Neural cell (in vitro differentiated cells): ENCODE results near the gene UNC5B. TPM values are rescaled to one million over a fixed set of nuclear protein-coding genes. Genes with fewer than 3 reads are reported as not detected.

Experiments used
- H2AFZ ChIP-seq: fragments of 200-600, 300-800 bp; sonication (generic), shearing (Covaris generic); 2 replicates; pipeline ENCODE4 v1.6.0; 2014; ENCODE audit warnings: low read depth, mild to moderate bottlenecking, antibody characterized with exemption, low read length, moderate library complexity
- H3F3A ChIP-seq: fragments of 200-600 bp; shearing (Covaris generic); 2 replicates; pipeline ENCODE4 v1.6.1; 2016; ENCODE audit warnings: mild to moderate bottlenecking, moderate library complexity, mixed read lengths, antibody characterized with exemption, low read length; ENCODE audit not compliant: insufficient read depth, poor library complexity, severe bottlenecking
- H3K27ac ChIP-seq: fragments of 200-600, 300-800 bp; sonication (generic), shearing (Covaris generic); 2 replicates; pipeline ENCODE4 v1.5.1; 2014; ENCODE audit warnings: mild to moderate bottlenecking, low read length, moderate library complexity
- H3K27me3 ChIP-seq: fragments of 300-800, 200-600 bp; sonication (generic), shearing (Covaris generic); 2 replicates; pipeline ENCODE4 v1.6.0; 2014; ENCODE audit warnings: mild to moderate bottlenecking, low read depth, low read length, moderate library complexity; ENCODE audit not compliant: insufficient read depth
- H3K36me3 ChIP-seq: fragments of 300-800, 200-600 bp; sonication (generic), shearing (Covaris generic); 2 replicates; pipeline ENCODE4 v1.5.1; 2014; ENCODE audit warnings: mild to moderate bottlenecking, antibody characterized with exemption, low read length, moderate library complexity; ENCODE audit not compliant: insufficient read depth
- H3K4me2 ChIP-seq: fragments of 300-800, 200-600 bp; sonication (generic), shearing (Covaris generic); 2 replicates; pipeline ENCODE4 v1.6.0; 2014; ENCODE audit warnings: mild to moderate bottlenecking, low read length
- H3K4me3 ChIP-seq: fragments of 300-800, 200-600 bp; sonication (generic), shearing (Covaris generic); 2 replicates; pipeline ENCODE4 v1.5.1; 2014; ENCODE audit warnings: mild to moderate bottlenecking, low read length, moderate library complexity
- H3K79me2 ChIP-seq: fragments of 200-600 bp; shearing (Covaris generic); replicated peaks from 2 replicates; pipeline ENCODE4 v1.6.0; 2014; ENCODE audit warnings: mild to moderate bottlenecking, low read length, moderate library complexity; ENCODE audit not compliant: insufficient read depth
- H3K9ac ChIP-seq: fragments of 300-800, 200-600 bp; sonication (generic), shearing (Covaris generic); 2 replicates; pipeline ENCODE4 v1.6.1; 2016; ENCODE audit warnings: mild to moderate bottlenecking, low read length, mixed read lengths
- H3K9me2 ChIP-seq: fragments of 200-600 bp; shearing (Covaris generic); 2 replicates; pipeline ENCODE4 v1.6.1; 2016; ENCODE audit warnings: mild to moderate bottlenecking, low read length, mixed read lengths; ENCODE audit not compliant: insufficient read depth
- H3K9me3 ChIP-seq: fragments of 200-600, 300-800 bp; sonication (generic), shearing (Covaris generic); 2 replicates; pipeline ENCODE4 v1.6.1; 2016; ENCODE audit warnings: mild to moderate bottlenecking, mixed run types, low read length, moderate library complexity, mixed read lengths
- H4K20me1 ChIP-seq: fragments of 200-600 bp; shearing (Covaris generic); 2 replicates; pipeline ENCODE4 v1.6.1; 2016; ENCODE audit warnings: mild to moderate bottlenecking, mixed run types; ENCODE audit not compliant: insufficient read depth
- EP300 ChIP-seq: fragments of 450-650 bp; conservative IDR thresholded peaks from 2 replicates; pipeline ENCODE4 v1.6.1; 2014; ENCODE audit warnings: antibody characterized with exemption, mild to moderate bottlenecking, moderate library complexity; ENCODE audit not compliant: poor library complexity, severe bottlenecking
- EZH2 ChIP-seq: fragments of 200-600, 300-800 bp; shearing (Covaris generic), sonication (generic); IDR thresholded peaks from 2 replicates; pipeline ENCODE4 v1.6.1; 2014; ENCODE audit warnings: antibody characterized with exemption, low read length, borderline replicate concordance, mild to moderate bottlenecking; ENCODE audit not compliant: insufficient read depth, poor library complexity, severe bottlenecking
- MXI1 ChIP-seq: fragments of 450-650 bp; conservative IDR thresholded peaks from 2 replicates; pipeline ENCODE4 v1.6.1; 2014; ENCODE audit warnings: antibody characterized with exemption, mild to moderate bottlenecking; ENCODE audit not compliant: poor library complexity, severe bottlenecking
- POLR2AphosphoS5 ChIP-seq: IDR thresholded peaks from 2 replicates; pipeline ENCODE4 v1.6.1; 2012
- RAD21 ChIP-seq: fragments of 450-650 bp; conservative IDR thresholded peaks from 2 replicates; pipeline ENCODE4 v1.6.1; 2014; ENCODE audit warnings: antibody characterized with exemption, mild to moderate bottlenecking, moderate library complexity
- REST ChIP-seq: IDR thresholded peaks from 2 replicates; pipeline ENCODE4 v1.6.1; 2012; ENCODE audit warnings: borderline replicate concordance
- SMC3 ChIP-seq: fragments of 450-650 bp; conservative IDR thresholded peaks from 2 replicates; pipeline ENCODE4 v1.6.1; 2014; ENCODE audit warnings: antibody characterized with exemption, mild to moderate bottlenecking, moderate library complexity; ENCODE audit not compliant: poor library complexity
- TAF1 ChIP-seq: IDR thresholded peaks from 2 replicates; pipeline ENCODE4 v1.6.1; 2012; ENCODE audit warnings: low read depth
- polyA plus RNA-seq: library from polyadenylated mRNA; depleted of rRNA; stranded (reverse); fragments of >200 nt; gene quantifications from 2 replicates; pipeline ENCODE4 v1.2.3, GENCODE V29; 2014
- TF ChIP-seq, protein P1 (sequence below): fragments of 450-650 bp; IDR thresholded peaks from 2 replicates; pipeline ENCODE4 v1.5.1; 2014; ENCODE audit warnings: antibody characterized with exemption, mild to moderate bottlenecking, moderate library complexity; ENCODE audit not compliant: poor library complexity, severe bottlenecking

Gene UNC5B
- polyA plus RNA-seq, 1 donor from 2014 or later, result 2.0 TPM

- Histone ChIP-seq H3K4me2 (no peak overlapping the region), H3K27ac (no peak overlapping the region), H4K20me1 (no peaks in the 10 kb centered on the region), H2AFZ (no peak overlapping the region), H3F3A (no peaks in the 10 kb centered on the region), H3K4me3 (no peak overlapping the region), H3K9me2 (no peaks in the 10 kb centered on the region), H3K27me3 (no peaks in the 10 kb centered on the region), H3K9ac (no peak overlapping the region), H3K79me2 (no peaks in the 10 kb centered on the region), H3K36me3 (no peaks in the 10 kb centered on the region), H3K9me3 (no peaks in the 10 kb centered on the region)
- no peak for TF ChIP-seq MXI1
- TF ChIP-seq RAD21, result no peak
- TF ChIP-seq, protein P1, sequence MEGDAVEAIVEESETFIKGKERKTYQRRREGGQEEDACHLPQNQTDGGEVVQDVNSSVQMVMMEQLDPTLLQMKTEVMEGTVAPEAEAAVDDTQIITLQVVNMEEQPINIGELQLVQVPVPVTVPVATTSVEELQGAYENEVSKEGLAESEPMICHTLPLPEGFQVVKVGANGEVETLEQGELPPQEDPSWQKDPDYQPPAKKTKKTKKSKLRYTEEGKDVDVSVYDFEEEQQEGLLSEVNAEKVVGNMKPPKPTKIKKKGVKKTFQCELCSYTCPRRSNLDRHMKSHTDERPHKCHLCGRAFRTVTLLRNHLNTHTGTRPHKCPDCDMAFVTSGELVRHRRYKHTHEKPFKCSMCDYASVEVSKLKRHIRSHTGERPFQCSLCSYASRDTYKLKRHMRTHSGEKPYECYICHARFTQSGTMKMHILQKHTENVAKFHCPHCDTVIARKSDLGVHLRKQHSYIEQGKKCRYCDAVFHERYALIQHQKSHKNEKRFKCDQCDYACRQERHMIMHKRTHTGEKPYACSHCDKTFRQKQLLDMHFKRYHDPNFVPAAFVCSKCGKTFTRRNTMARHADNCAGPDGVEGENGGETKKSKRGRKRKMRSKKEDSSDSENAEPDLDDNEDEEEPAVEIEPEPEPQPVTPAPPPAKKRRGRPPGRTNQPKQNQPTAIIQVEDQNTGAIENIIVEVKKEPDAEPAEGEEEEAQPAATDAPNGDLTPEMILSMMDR, result no peak
- TF ChIP-seq EZH2, result no peak
- no peak for TF ChIP-seq REST
- no peak for TF ChIP-seq TAF1
- no peak for TF ChIP-seq EP300
- no peak for TF ChIP-seq POLR2AphosphoS5
- TF ChIP-seq SMC3, result no peak
These were observed 121.9 kb downstream of the UNC5B start for GRCh38 chr10:71334221-71334791.

DNA sequence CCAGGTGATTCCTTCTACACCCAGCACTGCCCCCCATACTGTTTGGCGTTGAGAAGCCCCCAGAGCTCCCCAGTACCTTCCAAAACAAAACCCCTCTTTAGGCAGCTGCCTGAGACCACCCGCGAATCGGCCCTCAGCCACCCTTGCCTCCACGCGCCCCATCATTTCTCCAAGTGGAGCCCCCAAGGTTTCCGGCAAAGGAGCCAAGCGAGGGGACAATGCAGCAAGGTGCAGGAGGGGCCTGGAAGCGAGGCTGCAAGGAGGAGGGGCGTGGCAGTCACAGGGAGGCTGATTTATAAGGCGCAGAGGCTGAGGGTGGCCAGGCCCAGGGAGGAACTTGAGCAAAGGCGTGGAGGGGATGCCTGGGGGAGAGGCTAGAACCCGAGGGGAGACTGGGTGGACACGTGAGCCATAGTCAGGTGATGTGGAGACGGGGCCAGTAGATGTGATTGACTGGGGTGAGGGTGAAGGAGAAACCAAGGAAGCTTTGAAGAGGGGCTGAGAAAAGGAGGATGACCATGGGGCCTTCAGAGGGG is 122.9 kb downstream of the UNC5B start:
- H3K79me2 ChIP-seq, result no peaks in the 10 kb centered on the region
- no peaks in the 10 kb centered on the region for H3K36me3 ChIP-seq
- H3F3A ChIP-seq, result no peaks in the 10 kb centered on the region
- H3K27ac ChIP-seq, result no peak overlapping the region
- H3K9me2 ChIP-seq, result no peaks in the 10 kb centered on the region
- no peaks in the 10 kb centered on the region for H3K9me3 ChIP-seq
- no peaks in the 10 kb centered on the region for H4K20me1 ChIP-seq
- no peak overlapping the region for H3K4me3 ChIP-seq
- no peak overlapping the region for H3K9ac ChIP-seq
- TF ChIP-seq SMC3 (no peak), TAF1 (no peak), REST (no peak), EZH2 (no peak), RAD21 (no peak), EP300 (no peak), MXI1 (no peak), POLR2AphosphoS5 (no peak)
- TF ChIP-seq, protein P1, result no peak
- no peak overlapping the region for H3K4me2 ChIP-seq
- H2AFZ ChIP-seq, result no peak overlapping the region
- no peaks in the 10 kb centered on the region for H3K27me3 ChIP-seq
